Stomach (tissue), 4 donors: ENCODE results near the gene MXI1.

Experiments used
- POLR2AphosphoS5 ChIP-seq, 3 donors: sonication (generic); formaldehyde crosslinking; IDR thresholded peaks; one replicate each; pipeline ENCODE4 v1.6.1; 2016; ENCODE audit warnings: antibody characterized with exemption in 3 of 3
- TF ChIP-seq, protein P1 (sequence below), 7 experiments: fragments of 450-650 bp in 4 of 7; fragments of 200-600 bp in 3 of 7; sonication (generic) in 3 of 7; IDR thresholded peaks; one replicate each; pipeline ENCODE4 v1.5.1; 2016 to 2019; ENCODE audit warnings: antibody characterized with exemption in 7 of 7, control low read depth in 2 of 7, mild to moderate bottlenecking in 1 of 7

DNA sequence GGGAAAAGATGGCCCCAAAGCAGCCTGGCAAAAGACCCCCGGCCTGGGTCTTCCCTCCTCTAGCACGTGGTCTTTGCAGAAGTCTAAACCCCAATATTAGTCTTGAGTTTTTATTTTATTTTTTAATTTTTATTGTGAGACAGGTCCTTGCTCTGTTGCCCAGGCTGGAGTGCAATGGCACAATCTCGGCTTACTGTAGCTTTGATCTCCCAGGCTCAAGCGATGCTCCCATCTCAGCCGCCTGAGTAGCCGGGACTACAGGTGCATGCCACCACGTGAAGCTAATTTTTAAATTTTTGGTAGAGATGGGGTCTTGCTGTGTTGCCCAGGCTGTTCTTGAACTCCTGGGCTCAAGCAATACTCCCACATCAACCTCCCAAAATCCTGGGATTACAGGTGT lies 40.3 kb upstream of the MXI1 start:
- TF ChIP-seq, protein P1, sequence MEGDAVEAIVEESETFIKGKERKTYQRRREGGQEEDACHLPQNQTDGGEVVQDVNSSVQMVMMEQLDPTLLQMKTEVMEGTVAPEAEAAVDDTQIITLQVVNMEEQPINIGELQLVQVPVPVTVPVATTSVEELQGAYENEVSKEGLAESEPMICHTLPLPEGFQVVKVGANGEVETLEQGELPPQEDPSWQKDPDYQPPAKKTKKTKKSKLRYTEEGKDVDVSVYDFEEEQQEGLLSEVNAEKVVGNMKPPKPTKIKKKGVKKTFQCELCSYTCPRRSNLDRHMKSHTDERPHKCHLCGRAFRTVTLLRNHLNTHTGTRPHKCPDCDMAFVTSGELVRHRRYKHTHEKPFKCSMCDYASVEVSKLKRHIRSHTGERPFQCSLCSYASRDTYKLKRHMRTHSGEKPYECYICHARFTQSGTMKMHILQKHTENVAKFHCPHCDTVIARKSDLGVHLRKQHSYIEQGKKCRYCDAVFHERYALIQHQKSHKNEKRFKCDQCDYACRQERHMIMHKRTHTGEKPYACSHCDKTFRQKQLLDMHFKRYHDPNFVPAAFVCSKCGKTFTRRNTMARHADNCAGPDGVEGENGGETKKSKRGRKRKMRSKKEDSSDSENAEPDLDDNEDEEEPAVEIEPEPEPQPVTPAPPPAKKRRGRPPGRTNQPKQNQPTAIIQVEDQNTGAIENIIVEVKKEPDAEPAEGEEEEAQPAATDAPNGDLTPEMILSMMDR (IDR thresholded peaks at IDR 0.05): no peak
- TF ChIP-seq POLR2AphosphoS5 (IDR thresholded peaks at IDR 0.05): no peak
